GM06990 (cell line): ENCODE measurements around the gene SNX22.

Experiments
- DNase-seq: peaks from one replicate; pipeline ENCODE4 v3.0.0-alpha.2; 2011; ENCODE audit not compliant: insufficient read length; ENCODE audit errors: extremely low read depth
- H3K27me3 ChIP-seq: replicated peaks from 2 replicates; pipeline ENCODE4 v1.6.0; 2011; ENCODE audit warnings: low read length; ENCODE audit not compliant: control insufficient read depth, insufficient read depth
- H3K36me3 ChIP-seq: 2 replicates; pipeline ENCODE4 v1.5.1; 2011; ENCODE audit warnings: low read length; ENCODE audit not compliant: control insufficient read depth, insufficient read depth
- H3K4me3 ChIP-seq: replicated peaks from 2 replicates; pipeline ENCODE4 v1.5.1; 2011; ENCODE audit warnings: low read depth, mild to moderate bottlenecking, control low read depth, low read length
- TF ChIP-seq, protein P1 (sequence below): IDR thresholded peaks from 2 replicates; pipeline ENCODE4 v1.5.1; 2011; ENCODE audit warnings: low read length, control low read depth, mild to moderate bottlenecking, inconsistent platforms; ENCODE audit not compliant: insufficient read depth, poor library complexity, severe bottlenecking

The SNX22 gene

DNA sequence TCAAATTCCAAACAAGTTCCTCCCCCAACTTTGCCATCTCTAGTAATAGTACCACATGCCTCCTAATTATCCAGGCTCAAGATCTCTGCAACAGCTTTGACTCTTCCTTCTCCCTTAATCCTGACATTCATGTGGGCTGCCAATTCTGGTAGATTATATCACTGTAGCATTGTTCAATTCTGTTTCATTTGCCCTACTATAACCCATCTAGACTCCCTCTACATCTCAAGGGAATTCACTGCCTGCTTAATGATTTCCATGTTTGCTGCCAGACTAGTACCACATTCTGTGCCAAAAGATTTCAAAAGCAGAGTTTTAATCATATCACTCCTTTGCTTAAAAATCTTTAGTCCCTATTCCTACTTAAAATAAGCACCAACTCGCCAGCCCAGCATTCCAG lies 45.9 kb downstream of the SNX22 start:
- Histone ChIP-seq H3K27me3 (no peaks in the 10 kb centered on the region), H3K36me3 (peaks cover 5% of the 10 kb centered on the region), H3K4me3 (no peak overlapping the region)
- TF ChIP-seq, protein P1, sequence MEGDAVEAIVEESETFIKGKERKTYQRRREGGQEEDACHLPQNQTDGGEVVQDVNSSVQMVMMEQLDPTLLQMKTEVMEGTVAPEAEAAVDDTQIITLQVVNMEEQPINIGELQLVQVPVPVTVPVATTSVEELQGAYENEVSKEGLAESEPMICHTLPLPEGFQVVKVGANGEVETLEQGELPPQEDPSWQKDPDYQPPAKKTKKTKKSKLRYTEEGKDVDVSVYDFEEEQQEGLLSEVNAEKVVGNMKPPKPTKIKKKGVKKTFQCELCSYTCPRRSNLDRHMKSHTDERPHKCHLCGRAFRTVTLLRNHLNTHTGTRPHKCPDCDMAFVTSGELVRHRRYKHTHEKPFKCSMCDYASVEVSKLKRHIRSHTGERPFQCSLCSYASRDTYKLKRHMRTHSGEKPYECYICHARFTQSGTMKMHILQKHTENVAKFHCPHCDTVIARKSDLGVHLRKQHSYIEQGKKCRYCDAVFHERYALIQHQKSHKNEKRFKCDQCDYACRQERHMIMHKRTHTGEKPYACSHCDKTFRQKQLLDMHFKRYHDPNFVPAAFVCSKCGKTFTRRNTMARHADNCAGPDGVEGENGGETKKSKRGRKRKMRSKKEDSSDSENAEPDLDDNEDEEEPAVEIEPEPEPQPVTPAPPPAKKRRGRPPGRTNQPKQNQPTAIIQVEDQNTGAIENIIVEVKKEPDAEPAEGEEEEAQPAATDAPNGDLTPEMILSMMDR: no peak
- DNase-seq: no peak

DNA sequence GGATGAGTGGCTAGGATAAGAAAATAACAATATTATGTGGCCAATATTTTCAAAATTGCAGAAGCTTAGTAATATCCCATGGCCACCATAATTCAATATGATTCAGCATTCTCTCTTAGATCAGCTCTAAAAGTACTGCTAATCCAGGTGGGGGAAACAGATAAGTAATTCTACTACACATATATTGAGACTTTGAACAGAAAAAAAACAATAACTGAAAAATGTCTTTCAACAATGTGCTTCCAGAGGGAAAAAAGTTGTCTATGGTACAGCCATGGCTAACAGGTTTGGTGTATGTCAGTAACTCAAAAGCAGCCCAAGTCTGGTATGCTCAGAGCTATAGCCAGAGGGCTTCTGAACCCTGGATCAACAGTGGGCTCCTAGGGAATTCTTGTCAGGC lies 53.7 kb downstream of the SNX22 start:
- TF ChIP-seq, protein P1: no peak
- Histone ChIP-seq H3K27me3 (no peaks in the 10 kb centered on the region), H3K4me3 (no peak overlapping the region), H3K36me3 (peaks cover 9% of the 10 kb centered on the region)
- no peak for DNase-seq
